Liver (tissue), 3 donors: ENCODE measurements around the gene SLC34A3.

ENCODE experiments used
- SP1 ChIP-seq: IDR thresholded peaks from 2 replicates; pipeline ENCODE4 v1.6.1; 2018; ENCODE audit warnings: antibody characterized with exemption, mild to moderate bottlenecking
- TF ChIP-seq, protein P1 (sequence below): fragments of 150-350 bp; IDR thresholded peaks from 2 replicates; pipeline ENCODE4 v1.5.1; 2017; ENCODE audit warnings: improper control_type of control experiment, low read depth, low read length; ENCODE audit not compliant: missing input control
- TF ChIP-seq, protein P2 (sequence below): IDR thresholded peaks from 2 replicates; pipeline ENCODE4 v1.6.1; 2016; ENCODE audit warnings: antibody characterized with exemption
- donor health status: healthy.
- donor health status: healthy.

DNA sequence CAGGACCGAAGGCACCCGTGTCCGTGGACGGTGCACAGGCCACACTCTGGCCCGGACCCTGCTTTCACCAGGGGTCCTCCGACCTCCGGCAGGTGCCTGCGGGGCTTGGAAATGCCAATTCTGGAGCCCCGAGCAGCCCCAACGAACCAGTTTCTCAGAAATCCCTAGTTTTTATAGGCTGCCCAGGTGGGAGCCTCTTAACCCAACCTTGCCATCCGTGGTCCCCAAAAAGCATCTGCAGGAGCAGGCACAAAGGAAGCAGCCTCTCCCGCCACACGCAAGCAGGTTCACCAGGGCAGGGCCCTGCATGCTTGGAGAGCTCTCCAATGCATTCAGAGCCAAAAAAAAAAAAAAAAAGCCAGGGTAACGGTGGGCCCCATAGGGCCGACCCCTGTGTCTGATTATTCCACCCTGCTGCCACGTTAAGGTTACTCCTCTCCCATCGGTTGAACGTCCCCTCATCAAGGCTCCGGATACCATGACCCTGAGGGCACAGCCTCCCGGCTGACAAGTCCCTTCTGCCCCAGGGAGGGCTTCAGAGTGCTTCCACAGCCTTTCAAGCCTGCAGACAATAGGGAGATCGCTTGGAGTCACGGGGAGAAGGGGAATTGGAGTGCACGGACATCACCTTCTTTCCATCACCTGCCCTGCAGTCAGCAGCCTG lies 29.4 kb upstream of the SLC34A3 start:
- TF ChIP-seq, protein P1, sequence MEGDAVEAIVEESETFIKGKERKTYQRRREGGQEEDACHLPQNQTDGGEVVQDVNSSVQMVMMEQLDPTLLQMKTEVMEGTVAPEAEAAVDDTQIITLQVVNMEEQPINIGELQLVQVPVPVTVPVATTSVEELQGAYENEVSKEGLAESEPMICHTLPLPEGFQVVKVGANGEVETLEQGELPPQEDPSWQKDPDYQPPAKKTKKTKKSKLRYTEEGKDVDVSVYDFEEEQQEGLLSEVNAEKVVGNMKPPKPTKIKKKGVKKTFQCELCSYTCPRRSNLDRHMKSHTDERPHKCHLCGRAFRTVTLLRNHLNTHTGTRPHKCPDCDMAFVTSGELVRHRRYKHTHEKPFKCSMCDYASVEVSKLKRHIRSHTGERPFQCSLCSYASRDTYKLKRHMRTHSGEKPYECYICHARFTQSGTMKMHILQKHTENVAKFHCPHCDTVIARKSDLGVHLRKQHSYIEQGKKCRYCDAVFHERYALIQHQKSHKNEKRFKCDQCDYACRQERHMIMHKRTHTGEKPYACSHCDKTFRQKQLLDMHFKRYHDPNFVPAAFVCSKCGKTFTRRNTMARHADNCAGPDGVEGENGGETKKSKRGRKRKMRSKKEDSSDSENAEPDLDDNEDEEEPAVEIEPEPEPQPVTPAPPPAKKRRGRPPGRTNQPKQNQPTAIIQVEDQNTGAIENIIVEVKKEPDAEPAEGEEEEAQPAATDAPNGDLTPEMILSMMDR, result no peak
- TF ChIP-seq SP1, result no peak
- TF ChIP-seq, protein P2, sequence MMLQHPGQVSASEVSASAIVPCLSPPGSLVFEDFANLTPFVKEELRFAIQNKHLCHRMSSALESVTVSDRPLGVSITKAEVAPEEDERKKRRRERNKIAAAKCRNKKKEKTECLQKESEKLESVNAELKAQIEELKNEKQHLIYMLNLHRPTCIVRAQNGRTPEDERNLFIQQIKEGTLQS, result no peak
